Stimulated activated CD4-positive, alpha-beta T cell treated with anti-CD3 and anti-CD28 coated beads, Interleukin-15, amount 100 ng/mL, for 48 hours (primary cell): ENCODE data around the gene SLFNL1.

Source experiments
- DNase-seq, 2 donors: peaks; one replicate each; pipeline ENCODE4 v3.0.0-alpha.2; 2020; ENCODE audit warnings: low read depth in 2 of 2

Gene SLFNL1

DNA sequence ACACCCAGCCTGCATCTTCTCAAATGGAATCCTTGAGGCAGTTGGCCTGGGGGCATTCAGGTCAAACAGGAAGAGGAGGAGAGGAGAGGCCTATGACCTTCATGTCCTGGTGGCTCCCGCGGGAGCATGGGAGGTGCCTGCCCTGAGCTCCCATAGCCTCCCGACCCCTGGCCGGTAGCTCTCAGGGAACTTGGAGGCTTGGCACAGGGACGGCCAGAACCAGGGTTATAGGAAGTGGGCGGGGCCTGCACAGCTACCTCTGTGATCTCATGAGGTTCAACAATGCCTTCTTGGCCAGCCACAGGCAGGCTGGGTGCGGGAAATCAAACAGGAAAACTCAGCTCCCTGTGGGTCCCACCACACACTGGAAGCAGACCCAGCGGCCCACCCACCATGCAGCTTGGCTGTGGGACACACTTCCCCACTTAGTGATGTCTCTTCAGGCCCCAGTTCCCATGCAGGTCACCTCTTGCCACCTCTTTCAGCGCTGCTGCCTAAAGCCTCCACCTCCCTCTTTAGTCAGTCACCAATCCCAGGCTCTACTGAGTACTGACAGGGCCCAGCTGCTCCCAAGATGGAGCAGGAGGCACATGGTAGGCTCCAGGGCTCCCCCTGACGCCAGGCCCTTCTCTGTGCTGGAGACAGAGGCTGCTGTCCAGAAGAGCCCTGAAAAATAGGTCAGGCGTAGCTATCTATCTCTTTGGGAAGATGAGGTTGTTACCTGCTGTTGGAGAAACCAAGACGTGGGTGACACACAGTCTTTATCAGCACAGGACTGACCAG, at the start of gene SLFNL1:
SLFNL1 (minus strand) TSS at position 200 of the 783 bp plus-strand sequence. CDS start 1,065 bp downstream, outside the sequence.
- DNase-seq = no peak

DNA sequence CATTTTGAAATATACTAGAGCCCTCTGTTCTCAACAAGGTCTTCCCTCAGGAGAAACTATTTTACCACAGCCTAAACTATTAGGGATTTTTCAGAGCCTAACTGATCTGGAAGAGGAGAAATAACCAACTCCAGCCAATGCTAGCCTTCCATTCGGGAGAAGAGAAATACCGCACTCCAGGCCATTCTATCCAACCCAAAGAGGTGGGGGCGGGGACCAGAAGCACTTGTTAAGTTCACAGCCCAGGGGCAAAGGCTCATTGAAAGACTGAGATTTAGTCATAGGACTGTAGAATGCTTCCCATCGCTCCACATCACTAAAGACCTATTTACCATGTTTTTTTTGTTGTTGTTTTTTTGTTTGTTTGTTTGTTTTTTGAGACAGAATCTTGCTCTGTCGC, 35.4 kb upstream of the SLFNL1 start:
- DNase-seq = no peak

DNA sequence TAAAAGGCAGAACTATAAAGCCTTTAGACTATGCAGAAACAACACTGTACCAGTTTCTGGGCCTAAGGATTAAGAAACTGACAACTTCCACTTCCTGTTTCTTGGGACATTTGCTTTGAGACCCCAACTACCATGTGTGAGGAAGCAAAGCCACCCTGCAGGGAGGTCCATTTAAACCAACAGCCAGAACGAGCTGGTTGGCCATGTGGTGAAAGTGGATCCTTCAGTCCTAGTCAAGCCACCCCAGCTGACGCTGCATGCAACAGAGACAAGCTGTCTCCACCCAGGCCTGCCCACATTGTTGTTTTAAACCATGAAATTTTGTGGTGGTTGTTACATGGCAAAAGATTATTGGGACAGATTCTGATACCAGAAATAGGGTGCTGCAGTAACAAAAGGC, 31.8 kb upstream of the SLFNL1 start:
- no peak for DNase-seq

DNA sequence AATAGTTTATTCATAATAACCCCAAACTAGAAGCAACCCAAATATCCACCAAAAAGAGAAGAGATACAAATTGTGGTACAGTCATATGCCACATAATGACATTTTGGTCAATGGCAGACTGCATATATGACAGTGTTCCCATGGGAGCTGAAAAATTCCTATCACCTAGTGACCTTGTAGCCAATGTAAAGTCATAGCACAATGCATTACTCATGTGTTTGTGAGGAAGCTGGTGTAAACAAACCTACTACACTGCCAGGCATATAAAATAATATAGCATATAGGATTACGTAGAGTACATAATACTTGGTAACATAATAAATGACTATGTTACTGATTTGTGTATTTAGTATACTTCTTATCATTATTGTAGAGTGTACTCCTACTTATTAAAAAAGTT, 29.5 kb upstream of the SLFNL1 start:
- DNase-seq = no peak

DNA sequence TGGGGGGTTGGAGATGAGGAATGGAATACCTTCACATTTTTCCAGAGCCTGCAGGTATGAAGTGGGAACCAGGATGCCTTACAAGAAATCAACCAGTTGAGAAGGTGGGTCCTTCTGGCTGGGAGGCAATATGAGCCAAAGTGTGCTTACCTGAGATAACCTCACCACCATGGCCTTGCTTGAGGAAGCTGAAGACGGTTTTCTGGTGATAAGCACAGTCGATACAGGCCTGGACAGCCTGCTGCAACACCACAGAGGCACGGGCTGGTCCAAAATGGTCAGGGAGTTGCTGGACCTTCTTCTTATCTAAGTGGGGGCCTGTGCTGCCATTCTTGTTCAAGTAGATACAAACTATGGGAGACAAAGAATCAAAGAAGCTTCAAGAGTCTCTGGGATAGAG, 27.0 kb upstream of the SLFNL1 start:
- no peak for DNase-seq

DNA sequence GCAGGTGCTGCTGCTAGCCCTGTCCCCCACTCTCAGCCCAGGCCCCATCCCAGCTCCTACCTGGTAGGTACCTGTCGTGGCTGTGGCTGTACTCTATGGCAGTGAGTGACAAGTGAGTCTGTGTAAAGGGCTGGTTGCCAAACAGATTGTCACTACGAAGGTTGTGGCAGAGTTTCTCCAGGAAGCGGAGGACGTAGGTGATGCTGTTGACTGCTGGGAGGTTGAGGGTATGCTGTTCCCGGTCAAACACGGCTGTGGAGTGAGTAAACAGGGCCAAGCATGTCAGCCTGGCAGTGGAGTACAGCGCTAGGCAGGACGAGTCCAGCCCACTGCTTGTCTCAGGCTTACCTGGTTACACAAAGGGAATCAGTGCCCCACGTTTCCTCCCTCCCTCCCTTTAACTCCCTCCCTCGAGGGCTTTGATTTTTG, 24.8 kb upstream of the SLFNL1 start:
- no peak for DNase-seq

DNA sequence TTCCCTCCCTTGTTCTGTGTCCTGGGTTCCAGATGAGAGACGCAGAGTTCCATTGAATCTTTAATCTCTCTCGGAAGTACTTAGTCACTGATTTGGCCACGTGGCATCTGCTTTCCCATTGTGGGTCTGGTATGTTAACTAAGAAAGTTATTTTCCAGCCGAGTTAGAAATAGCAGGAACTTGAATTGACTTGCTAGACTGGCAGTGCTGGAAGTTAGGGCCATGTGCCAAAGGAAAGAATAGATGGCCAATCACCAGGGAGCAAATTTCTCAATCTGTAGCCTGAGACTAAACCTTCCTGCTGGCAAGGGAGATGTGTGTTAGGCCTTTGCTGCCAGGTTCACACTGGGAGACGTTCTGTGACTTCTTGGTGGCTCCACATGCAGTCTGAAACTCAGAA, 24.2 kb upstream of the SLFNL1 start:
- DNase-seq = no peak

DNA sequence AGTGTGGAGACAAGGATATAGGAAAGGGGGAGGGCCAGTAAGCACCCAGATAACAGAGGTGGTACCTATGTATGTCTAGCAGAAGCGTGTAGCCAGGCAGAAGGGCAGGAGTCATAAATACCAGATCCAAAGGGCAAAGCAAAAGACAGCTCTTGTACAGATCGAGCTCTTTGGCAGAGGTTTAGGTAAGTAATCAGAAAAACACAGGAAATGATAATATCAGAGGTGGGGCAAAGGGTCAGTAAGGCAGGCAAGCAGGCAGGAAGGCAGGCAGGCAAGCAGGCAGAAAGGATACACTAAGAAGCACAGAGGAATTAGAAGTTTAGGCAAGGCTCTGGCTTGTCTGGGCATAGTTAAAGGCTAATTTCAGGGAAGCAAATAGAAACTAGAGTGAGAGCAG, 22.7 kb upstream of the SLFNL1 start:
- no peak for DNase-seq

DNA sequence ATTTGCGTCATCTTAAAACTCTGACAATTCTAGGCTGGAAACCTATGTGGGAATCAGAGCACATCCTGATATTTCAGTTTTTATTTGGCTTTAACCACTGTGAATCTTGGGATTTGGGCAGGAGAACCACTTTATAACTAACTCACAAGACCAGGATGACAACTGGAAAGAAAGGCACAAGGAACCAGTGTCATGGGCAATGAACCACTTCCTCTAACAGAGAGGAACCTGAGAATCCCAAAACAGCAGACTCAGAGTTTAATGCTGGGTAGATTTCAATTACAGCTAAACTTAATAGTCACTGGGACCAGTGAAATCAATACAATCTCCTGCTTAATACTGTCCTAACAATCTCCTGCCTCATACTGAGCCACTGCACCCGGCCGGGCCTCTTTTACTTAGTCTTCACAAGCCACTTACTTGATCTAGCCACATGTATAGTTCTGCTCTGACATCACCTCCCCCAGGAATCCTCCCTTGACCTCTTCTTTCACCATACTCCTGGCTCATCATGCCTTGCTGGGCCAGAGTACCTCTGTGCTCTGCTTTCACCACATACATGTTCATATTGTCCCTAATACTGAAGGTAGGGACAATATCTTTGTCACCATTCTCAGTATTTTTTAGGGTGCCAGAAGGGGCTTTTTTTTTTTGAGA, 20.2 kb upstream of the SLFNL1 start:
- DNase-seq = no peak

DNA sequence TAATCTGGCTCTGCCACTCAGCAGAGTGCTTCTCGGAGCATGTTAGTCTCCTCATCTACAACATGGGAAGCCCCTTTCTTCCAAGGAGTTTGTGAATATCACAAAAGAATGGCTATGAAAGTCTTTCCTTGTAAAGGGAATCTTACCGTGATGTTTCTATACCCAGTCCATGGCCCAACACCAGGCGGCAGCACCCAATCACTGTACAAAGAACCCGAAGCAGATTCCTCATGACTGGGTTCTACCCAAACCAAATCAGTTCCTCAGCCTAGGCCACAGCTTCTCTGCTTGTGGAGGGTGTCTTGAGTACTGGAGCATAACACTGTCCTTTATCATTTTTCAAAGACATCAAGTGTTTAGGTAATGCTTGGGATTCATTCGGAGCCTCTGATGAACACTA, 16.6 kb upstream of the SLFNL1 start:
- no peak for DNase-seq

DNA sequence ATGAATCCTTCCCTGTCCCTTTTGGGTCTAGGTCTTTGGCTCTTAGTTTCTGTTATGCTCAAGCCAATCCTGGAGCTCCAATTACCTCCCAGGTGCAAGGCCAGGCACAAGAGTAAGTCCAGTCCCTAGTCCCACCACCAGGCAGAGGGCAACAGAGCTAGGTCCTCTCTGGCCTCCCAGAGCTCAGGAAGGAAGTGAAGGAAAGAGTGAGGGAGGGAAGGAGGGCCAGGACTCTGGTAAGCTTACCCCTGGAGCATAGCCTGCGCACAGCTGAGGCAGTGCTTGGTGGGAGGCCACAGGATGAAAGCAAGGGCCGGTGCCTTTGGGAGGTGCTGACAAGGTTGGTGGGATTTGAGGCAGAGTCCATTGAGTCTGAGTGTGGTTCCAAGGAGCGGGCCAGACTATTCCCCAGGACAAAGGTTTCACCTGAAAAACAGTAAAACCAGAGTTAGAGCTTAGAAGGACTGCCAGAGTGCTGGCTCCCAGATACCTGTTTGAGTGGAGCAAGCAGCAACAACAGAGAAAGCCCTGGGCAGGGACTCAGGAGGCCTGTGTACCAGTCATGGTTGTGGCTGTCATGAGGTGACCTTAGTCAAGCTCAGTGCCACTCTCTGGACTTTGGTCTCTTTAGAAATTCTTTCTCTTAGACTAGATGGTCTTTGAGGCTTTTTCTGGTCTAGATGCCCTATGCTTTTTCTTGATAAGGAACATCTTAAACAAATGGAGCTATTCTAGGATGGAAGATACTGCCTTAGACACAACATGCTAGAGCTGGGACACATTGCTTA, 15.8 kb upstream of the SLFNL1 start:
- no peak for DNase-seq

DNA sequence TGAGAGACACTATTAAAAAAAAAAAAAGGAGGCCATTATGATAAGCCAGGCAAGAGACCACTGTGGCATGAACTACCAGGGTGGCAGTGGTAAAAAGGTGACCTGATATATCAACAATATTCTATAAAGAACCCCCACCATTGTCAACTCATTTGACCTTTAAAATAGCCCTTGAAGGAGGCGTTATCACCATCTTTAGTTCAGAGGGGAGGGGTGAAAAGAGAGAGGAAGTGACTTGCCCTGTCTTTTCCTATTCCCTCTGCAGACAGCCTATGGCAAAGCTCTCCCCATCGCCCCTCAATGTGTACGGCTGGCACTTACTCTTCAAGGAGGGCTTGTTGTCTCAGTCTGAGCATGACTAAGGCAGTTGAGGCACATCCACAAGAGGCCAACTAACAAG, 11.7 kb upstream of the SLFNL1 start:
- DNase-seq = no peak

DNA sequence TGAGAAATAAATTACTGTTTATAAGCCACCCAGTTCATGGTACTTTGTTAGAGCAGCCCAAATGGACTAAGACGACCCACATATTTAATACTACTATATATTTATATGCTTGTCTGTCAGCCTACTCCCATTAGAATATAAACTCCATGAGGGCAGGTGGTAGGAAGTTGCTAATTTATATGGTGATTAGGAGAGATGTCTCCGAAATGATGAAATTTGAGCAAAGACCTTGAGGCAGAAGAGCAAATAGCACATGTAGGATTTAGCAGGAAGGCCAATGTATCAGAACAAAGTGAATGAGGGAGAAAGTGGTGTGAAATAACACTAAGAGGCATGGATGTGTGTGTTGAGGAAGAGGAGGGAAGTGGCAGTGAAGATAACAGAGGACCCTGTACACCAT, 10.6 kb upstream of the SLFNL1 start:
- no peak for DNase-seq

DNA sequence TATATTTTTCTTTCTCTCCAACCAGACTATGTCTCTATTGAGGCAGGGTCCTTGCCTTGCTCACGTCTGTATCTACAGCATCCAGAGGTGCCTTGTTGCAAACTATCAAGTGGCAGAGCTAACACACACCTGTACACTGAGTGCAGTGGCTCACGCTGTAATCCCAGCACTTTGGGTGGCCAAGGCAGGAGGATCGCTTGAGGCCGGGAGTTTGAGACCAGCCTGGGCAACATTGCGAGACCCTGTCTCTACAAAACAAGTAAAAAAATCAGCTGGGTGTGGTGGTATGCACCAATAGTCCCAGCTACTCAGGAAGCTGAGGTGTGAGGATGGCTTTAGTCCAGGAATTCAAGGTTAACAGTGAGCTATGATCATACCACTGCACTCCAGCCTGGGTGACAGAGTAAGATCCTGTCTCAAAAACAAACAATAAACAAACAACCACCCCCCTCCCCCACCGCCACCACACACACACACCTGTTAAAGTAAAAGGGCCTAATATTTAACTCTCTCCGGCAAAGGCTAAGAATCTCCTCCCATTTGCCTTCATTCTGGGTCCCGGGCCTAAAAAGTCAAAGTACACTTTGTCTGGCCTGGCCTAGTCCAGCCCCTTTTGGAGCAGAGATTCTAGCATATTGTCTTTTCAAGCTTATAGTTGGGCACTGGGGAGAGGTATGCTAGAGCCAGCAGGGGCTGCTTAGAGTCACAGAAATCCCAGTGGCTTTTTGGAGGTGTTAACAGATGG, 9.5 kb upstream of the SLFNL1 start:
- no peak for DNase-seq

DNA sequence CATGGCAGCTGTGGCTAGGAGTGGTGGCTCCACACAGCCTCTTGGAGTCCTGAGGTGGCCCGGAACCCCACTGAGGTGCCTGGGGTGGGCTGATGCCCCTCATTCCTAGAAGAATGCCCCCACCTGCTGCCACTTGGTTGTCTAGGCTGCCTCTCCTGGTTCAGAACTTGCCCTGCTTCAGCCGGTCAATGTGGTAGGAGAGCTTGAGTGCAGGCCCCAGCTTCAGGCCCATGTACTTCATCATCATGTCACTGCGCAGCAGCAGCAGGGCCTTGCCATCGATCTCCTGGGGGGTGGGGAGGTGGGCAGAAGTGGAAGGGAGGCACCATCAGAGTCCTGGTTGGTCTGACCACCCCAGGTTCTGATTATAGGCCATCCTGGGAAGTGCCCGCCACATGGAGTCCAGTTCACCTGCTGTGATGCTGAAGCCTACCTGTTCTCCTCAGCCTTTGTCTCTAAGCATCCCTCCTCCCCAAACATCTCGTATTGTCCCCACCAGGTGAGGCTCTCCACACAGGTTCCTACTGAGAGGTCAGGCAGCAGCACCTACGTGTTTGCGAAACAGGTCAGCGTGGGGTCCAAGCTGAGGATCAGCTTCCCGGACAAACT, 6.6 kb upstream of the SLFNL1 start:
- DNase-seq = no peak

DNA sequence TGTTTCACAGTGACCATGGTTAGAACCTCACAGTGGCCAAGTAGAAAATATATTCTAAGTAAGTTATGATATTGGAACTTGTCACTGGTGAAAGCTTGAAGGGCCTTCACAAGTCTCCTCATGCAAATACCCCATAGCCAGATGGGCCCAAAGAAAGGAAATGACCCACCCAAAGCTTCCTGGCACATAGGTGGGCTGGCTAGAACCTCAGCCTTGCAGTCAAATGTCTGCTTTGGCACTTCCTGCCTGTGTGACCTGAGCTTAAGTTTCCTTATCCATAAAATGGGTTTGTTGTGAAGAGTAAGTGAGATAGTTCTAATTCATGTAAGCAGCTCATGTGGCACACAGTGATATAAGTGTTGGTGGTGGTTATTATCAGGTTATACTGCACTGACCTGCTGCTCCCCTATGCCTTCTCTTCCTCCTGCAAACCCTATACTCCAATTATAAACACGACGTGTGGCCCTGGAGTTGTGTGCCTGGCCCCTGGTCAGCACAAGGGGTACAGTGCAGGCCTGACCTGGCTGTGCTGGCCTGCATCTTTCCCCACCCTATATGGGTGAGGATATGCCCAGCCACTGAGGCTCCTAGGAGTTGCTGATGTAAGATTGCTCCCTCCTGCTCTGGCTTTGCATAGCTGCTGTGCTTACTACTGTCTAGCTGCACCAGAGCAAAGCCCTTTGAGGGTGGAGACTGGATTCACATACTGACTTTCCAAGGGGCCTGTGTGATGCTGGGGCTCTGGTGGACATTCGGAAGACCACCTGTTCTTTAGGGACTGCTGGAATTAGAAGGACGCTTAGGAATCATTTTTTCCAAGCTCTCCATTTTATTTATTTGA, 4.7 kb upstream of the SLFNL1 start:
- no peak for DNase-seq

DNA sequence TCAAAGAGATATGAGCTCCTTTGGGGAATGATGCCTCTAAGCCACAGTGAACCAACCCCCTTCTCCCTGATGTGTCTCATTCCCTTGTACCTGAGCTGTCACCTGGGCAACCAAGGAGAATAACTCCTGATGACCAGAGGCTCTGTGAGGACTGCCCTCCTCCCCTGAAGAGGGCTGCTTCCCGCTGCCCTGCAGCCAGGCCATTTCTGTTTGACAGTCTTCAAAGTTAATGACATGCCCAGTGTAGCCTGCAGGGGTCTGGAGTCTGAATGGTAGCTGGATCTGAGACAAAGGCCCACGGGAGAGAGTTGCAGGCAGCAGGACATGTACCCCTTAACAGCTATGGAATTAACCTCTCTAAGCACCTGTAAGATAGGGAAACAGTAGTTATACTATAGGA, 3.4 kb upstream of the SLFNL1 start:
- DNase-seq = no peak

DNA sequence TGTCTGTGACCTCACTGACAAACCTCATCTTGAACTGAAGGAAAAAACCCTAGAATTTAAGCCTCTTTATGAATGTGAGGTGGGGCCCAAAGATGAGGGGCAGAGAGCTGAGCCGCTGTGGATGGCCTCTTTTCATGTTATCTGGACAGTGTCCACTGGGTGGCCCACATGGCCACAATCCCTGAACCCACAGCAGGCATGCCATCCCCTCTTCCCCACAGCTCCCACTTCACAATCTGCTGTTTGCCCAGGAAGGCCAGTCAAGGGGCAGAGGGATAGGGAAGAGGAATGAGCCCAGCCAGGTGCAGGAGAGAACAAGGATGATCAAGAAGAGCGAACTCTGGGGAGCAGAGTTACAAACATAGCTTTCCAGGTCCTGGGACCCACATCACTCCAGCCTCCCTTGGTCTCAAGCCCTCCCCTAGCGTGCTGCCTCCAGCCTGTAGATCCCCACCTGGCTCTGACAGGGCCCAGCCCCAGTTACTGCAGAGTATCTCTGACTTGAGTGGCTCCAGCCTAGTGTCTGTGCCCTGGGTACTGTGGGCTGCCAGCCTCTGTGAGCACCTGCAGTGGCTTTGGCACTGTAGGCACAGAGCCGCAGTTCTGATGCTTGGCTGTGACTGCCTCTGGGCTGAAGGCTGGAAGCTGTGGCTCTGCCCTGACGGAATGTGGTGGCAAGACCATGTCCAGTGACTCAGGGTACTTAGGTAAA, 1.9 kb upstream of the SLFNL1 start:
- DNase-seq = no peak

DNA sequence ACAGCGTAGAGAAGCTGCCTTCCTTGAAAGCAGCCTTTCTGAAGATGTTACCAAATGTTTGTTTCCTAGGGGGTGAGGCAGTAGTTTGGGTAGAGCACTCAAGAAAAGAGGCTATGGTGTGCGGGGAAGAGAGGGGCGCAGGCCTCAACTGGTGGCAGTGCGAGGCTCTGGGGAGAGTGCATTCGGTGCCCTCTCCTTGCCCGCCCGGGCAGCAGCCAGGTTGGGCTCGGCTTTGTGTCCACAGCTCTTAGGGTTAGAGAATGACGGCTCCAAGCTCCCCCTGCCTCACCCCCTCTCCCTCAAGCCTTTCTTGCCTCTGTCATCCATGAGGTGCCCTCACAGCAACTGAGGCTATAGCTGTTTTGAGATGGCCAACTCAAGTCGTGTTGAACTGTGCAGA, 899 bp upstream of the SLFNL1 start:
- DNase-seq = no peak

DNA sequence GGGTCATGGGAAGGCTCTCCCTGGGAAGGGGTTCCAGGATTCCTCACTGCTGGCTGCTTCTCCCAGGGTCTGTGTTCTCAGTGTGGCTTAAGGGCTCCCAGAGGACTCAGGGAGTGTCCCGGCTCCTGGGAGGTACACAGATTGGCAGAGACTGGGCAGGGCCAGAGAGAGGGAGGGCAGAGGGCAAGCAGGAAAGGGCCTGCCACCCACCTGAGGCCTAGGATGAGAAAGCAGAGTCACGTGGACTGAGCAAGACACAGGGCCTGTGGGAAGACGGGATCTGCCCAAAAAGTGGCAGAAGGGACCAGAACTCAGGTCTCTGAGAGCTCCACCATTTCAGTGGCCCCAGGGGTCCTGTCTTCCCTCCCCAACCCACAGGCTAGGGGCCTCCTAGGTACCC, 871 bp downstream of the SLFNL1 start:
- DNase-seq = no peak
